Fibroblast of gingiva (primary cell): ENCODE data around the gene PLSCR4.

ENCODE experiments used
- DNase-seq: peaks from one replicate; pipeline ENCODE4 v3.0.0-alpha.2; 2011; ENCODE audit warnings: low read depth

The PLSCR4 gene

DNA sequence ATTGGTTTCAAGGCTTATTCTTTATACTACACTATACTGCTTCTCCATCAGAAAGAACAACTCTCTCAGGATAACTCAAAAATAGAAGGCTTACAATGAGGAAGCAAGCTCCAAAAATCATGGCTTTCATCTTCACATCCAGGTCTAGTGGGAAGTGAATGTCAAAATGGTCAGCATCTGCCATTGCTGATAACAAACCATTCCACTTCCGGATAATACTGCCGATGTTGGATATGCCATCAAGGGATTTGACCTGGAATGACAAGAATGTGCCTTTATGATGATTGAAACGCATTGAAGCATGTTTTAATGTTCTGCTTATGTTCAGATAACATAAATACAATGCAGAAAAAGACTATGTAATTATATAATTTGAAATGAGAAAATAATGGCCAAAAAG lies 55.9 kb downstream of the PLSCR4 start:
- no peak for DNase-seq

DNA sequence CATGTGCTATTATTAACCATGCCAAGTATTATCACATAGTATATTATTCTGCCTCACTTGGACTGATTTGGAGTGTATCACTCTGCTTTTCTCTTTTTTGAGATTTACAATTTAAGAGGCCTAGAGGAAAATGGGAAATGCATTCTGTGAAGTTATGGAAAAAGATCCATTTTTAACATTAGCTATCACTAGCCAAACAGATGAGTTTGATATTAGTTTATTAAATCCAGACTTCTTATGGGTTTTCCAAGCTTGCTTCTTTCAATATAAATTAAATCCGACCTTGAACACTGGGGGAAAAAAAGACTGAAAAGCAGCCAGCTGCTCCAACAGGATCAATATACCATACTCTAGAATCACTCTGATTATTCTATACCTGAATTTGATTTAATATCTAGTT lies 59.9 kb downstream of the PLSCR4 start:
- DNase-seq = no peak

GRCh38 chr3:146189519-146190173 lies 61.3 kb downstream of the PLSCR4 start:
- DNase-seq = peak; percentile 45

GRCh38 chr3:146187334-146187950 lies 63.5 kb downstream of the PLSCR4 start:
- peak; percentile 27 for DNase-seq

DNA sequence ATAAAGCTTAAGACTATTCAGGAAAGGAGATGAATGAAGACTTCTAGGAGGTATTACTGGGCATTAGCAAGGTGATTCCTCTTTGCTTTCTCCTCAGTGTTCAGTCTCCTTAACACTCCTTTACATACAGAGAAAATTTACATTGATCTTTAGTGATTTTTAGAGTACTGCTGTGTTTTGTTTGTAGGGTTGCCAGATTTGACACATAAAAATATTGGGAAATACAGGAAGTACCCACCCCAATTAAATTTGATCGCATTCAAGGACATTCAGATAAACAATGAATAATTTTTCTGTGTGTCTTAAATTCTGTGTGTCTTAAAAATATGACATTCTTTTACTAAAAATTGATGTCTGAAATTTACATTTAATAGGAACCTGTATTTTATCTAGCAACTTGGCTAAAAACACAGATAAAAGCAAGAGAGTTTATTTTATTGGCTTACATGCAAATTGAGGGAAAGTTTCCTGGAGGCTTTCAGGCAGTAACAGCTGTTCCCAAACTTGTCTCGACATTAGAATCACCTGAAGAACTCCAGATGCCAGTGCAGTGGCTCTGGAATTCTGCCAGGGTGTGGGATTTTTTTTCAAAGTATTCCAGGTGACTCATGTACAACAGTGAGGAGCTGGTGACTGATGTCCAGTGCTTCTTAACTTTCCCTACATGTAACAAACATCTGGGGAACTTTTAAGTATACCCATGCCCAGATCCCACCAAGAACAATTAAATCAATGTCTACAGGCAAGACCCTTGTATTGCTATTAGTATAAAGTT lies 66.5 kb downstream of the PLSCR4 start:
- no peak for DNase-seq

DNA sequence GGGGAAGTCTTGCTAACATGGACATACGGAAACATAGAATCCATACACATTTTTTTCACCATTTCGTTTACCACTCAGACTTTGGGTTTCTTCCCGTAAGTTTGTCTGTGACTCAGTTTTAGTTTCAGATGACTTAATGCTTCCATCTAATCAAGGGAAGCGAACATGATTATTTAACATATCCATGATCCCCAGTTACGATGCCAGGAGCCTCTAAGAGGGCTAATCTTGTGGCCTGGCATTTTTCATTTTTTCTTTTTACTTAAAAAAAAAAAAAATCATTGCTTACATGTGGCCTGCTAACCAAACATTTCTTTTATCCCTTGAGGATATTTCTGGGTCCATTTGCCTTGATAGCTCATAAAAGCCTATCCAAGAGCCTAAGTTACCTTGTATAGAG lies 69.7 kb downstream of the PLSCR4 start:
- no peak for DNase-seq

DNA sequence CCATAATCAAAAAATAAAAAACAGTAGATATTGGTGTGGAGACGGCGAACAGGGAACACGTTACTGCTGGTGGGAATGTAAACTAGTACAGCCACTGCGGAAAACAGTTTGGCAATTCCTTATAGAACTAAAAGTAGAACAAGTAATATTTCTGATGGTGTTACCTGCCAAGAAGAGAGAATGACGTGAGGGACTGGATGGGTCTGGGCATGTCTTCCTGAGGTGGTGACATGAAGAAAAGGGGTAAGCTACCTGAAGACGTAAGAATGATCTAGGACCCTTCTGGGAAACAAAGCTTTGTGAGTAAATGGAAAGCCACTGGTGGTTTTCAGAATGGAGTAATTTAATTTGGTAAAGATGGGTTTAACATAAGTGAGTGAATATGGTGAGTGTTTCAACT lies 70.5 kb downstream of the PLSCR4 start:
- DNase-seq = no peak

DNA sequence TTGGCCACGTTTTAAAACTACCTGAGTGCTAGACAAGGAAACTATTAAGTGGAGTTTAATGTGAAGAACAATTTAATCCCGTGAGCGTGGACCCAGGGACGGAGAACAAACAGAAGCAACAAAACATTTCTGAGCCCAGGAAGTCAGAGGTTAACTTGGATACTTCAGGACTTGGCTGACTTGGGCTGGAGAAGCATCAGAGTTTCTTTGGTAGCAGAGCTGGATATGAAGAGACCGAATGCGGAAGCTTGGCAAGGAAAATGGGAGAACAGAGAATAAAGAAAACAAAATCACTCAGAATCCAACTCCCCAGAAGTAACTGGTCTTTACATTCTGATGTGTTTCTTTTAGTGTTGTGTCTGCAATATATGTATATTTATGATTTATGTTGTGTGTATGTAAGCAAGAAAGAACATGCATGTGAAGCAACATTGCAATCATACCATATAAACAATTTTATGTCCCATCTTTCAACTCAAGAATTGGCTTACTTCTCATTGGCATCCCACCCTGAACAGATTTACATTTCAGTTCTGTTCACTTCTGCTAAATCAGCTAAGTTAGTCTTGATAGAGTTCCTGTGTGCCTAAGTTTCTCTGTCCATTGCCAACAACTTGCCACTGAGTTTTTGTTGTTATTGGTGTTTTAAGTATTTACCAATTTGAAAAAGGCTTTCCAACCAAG lies 72.8 kb downstream of the PLSCR4 start:
- no peak for DNase-seq

DNA sequence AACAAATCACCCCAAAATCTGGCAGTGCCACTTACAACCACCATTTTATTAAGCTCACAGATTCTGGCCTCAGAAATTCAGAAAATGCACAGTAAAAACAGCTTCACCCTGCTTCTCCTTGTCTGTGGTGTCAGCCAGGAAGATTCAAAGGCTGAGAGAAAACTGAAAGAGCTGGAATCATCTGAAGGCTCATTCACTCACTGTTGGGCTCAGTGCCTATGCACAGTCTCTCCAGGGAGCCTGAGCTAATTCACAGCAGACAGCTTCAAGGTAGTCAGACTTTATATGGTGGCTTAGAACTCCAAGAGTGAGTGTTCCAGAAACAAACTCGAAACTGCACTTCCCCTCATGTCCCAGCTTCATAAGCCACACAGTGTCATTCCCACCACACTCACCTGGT lies 73.4 kb downstream of the PLSCR4 start:
- no peak for DNase-seq

GRCh38 chr3:146177072-146177471 lies 73.8 kb downstream of the PLSCR4 start:
- DNase-seq = no peak

- no peak for DNase-seq
Measured at GRCh38 chr3:146172586-146172985, 78.3 kb downstream of the PLSCR4 start.

DNA sequence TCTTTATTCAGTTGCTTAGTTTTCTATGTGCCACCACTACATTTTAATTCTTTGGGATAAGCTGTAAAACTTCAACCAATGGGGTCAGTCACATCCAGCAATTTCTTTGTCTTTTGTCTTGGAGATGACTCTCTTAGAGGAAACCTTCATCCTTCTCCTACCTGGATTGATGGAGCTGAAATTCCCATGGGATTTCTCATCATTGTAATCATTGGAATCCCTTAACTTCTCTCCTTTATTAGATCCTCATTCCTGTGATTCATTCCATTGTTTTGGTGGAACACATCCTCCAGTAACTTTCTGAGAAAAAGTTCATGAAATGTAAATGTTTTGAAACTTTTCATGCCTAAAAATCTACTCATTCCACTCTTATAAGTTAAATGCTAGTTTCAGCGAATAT lies 80.3 kb downstream of the PLSCR4 start:
- DNase-seq = no peak

DNA sequence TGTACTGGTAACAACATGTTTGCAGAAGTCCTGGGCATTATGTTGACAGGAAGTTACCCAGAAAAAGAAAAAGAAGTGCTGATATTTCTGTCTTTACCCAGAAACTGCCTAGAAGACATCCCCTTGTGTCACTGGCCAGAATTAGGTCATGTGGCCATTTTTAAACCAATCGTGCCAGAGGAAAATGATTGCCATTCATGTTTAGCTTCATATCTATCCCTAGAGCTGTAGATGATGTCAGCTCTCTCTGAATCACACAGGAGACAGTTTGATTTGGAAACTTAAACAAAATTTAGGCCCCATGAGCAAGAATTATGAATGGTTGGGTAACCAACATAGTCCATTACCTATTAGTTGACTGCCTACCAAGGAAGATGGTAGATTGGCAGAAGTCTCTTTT lies 81.0 kb downstream of the PLSCR4 start:
- no peak for DNase-seq

DNA sequence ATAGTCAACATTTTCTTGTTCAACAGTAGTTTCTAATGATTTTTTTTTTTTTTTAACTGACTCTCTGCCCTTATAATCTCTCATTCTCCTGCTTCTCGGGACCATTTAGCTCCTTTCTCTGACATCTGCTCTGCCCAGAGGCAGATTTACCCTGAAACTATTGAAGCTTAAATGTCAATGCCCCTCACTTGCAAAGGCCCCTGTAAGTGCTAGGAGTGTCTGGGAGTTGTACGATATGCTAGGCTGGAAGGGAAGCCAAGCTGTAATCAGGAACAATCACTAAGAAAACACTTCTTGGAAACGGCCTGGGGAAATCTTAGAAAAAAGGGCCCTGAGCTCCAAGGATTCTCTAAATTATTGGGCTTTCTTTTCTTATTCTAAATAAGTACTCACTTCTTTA lies 84.1 kb downstream of the PLSCR4 start:
- DNase-seq = peak; percentile 42

DNA sequence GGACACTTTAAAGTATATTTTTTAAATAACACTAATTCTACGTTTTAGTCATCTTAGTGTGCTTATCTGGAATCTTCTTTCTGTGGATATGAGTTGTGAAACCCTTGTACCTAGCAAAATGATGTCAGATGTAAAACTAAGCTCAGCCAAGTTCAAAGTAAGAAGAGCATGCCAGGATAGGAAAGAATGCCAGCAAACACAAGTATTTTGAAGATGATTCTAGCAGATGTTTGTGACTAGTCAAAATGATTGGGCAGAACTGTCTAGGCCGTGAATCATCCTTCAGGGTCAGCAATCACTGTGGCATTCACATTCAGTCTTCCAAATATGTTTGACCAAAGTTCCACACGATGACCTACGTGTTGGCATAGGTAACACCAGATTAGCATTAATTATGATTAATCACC lies 84.5 kb downstream of the PLSCR4 start:
- DNase-seq = peak; percentile 96

GRCh38 chr3:146165877-146166276 lies 85.0 kb downstream of the PLSCR4 start:
- no peak for DNase-seq

- peak; percentile 42 for DNase-seq
Measured at GRCh38 chr3:146164971-146165769, 85.7 kb downstream of the PLSCR4 start.

- DNase-seq = no peak
Measured at GRCh38 chr3:146164506-146164905, 86.4 kb downstream of the PLSCR4 start.

DNA sequence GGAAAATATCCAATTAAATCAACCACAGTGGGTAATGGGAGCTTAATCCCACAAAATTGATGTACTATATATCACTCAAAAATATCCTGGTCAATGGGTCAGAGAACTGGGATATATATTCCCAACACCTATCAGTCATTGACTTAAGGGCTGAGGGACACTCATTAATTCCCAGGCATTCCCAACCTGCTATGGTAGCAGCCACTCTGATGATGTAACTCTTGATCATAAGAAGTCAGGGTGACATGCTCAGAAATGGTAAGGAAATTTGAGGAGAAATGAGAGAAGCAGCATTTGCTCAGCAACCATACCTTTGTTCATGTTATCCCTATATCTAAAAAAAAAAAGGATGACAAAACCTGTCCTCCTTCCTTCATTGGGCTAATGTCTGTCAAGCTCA lies 86.8 kb downstream of the PLSCR4 start:
- DNase-seq = no peak

GRCh38 chr3:146163584-146163983 lies 87.3 kb downstream of the PLSCR4 start:
- peak; percentile 94 for DNase-seq

DNA sequence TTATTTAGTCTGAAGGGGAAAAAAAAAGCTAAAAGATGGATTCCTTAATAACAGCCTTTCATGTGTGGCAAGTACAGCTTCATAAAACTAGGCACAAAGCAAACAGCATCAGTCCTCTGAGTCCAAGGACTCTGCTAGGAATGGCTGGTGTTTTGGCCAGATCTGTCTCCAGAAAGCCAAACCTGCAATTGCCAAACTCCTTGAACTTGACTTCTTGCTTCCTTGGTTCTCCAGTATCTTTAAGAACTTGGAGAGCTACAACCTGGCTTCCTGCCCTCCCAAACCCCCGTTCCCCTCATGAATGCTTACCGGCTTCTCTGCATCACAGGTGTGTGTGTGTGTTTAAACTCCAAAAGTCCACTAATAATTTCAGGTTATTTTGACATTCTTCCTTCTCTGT lies 88.3 kb downstream of the PLSCR4 start:
- DNase-seq = no peak

DNA sequence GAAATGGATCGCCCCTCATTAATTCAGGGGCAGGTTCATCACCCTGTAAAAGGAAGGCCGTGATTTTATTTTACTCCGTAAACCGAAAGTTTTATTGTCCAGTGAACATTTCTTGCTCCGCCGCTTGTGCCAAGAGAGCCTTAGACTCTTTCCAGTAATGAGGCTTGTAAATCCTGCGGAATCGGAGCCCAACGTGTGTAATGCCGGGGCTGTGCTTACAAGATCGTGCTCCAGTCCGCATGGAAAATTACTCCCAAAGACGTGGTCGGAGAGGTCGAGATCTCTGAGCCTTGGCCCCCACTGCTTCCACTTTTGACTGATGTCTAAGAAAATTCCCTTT lies 89.3 kb downstream of the PLSCR4 start:
- DNase-seq = peak; percentile 65
